ENCODE results near the gene F10.
"Not testable (repeated sequence)": the region's sequence is repeated elsewhere in the genome, so short reads cannot be mapped to it uniquely, and the experiment has no call there.

F10 gene

DNA sequence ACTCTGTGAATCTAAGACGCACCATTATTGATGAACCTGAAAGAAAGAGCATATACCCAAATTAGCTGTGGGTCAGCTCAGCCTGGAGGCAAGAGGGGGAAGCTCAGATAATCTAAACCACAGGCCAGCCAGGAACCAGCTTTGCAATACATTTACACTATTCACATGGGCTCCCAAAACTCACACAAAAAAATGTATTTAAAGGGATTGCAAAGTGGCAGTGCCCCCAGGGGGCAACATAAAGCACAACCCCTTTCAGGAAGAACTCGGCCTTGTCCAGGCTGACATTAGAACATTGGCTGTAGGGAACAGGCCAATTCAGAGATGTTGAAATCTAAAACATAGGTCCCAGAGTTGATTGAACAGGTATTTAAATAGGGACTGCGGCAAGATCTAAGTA lies 32.6 kb downstream of the F10 start:
- no peak for DNase-seq

DNA sequence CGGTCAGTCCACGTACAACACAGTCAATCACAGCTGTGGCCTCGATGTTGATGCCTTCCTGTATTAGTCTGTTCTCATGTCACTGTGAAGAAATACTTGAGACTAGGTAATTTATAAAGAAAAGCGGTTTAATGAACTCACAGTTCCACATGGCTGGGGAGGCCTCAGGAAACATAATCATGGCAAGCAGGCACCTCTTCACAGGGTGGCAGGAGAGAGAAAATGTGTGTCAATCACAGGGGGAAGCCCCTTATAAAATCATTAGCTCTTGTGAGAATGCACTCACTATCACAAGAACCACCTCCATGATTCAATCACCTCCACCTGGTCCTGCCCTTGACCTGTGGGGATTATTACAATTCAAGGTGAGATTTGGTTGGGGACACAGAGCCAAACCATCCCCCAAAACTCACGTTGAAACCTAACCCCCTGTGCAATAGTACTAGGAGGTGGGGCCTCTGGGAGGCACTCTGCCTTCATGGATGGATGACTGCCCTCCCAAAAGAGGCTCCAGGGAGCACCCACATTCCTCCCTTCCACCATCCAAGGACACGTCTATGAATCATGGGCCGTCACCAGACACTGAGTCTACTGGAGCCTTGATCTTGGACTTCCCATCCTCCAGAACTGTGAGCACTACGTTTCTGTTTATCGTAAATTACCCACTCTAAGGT lies 33.5 kb downstream of the F10 start:
- DNase-seq, result no peak

DNA sequence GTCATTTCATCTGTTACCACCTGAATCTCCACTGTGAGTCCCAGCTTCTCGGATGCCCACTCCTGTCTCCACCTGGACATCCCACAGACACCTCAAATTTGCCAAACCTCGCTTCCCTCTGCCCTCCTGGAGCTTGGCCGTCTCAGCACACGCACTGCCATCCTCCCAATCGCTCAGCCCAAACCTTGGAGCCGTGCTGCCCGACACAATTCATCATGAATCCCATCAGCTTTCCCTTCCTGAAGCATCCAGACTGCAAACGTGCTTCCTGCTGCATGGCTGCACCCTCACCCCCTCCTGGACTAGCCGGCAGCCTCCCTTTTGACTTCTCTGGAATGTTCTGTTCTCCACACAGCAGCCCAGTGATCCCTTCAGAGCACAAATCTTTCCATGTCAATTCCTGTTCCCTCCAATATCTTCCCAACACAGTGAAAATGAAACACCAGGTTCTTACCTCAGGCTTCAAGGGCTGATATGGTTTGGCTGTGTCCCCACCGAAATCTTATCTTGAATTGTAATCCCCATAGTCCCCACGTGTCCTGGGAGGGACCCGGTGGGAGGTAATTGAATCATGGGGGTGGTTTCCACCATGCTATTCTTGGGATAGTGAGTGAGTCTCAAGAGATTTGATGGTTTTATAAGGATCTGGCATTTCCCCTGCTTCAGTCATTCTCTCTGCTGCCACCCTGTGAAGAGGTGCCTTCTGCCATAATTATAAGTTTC lies 34.8 kb downstream of the F10 start:
- DNase-seq, result no peak

DNA sequence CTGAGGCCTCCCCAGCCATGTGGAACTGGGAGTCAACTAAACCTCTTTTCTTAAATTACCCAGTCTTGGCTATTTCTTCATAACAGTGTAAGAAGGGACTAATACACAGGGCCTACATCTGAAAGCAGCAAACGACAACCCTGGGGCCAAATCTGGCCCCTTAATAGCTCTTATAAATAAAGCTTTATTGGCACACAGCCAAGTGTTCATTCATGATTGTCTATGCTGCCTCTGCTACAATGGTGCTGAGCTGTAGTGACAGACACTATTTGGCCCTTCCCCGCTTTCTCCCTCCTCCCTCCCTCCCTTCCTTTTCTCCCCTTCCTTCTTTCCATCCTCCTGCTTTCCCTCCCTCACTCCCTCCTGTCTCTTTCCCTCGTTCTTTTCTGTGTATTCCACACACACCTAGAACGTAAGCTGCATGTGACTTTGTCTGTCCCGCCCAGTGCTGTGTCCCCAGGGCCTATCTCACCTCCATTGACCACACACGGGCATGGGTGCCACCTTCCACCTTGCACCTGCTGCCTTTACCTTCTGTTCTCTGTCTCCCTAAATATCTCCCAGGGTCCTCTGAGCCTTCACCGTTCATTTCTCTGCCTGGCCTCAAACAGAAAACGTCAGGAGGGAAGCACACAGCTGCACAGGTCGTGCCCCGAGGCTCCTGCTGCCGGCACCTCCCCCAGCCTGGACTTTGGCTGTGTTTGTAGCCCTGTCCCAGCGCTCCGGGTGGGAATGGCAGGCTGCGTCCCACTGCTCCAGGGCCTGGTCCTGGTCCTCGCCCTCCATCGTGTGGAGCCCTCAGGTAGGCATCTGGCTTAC lies 35.5 kb downstream of the F10 start, which contains the start of gene PROZ:
TSS of gene PROZ (plus strand) at position 720 of the 819 bp plus-strand sequence. CDS start at position 733, 13 bp downstream.
- DNase-seq, result no peak

DNA sequence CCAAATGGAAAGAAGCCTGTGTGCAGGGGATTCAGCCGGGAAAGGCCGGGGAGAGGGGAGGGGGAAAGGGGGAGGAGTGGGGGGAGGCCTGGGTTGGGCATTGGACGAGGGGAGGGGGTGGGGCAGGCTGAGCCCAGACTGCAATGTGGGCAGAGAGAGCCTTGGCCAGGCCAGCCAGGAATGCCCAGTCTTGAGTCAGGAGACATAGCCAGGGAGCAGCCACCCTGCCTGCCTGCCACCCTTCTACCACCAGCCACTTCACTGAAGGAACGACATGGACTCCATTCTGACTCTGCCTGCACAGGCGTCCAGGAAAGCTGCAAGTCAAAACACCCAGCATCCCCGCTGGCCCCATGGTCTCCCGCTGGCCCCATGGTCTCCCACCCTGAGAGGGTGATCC lies 36.3 kb downstream of the F10 start:
- DNase-seq, result no peak

DNA sequence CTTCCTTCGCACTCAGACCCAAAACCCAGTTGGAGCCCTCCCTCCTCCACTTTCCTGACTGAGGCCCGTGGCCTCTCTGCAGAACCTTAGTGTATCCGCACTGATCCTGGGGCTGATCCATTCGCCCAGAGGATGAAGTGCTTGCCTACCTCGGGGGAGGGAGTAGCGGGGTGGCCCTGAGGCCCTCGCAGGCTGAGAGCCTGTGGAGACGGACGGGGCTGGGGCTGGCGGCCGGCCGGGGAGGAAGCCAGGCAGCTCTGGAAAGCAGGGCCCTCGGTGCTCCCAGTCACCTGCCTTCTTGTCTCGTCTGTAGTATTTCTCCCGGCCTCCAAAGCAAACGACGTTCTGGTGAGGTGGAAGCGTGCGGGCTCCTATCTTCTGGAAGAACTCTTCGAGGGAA lies 37.1 kb downstream of the F10 start:
- DNase-seq, result no peak

DNA sequence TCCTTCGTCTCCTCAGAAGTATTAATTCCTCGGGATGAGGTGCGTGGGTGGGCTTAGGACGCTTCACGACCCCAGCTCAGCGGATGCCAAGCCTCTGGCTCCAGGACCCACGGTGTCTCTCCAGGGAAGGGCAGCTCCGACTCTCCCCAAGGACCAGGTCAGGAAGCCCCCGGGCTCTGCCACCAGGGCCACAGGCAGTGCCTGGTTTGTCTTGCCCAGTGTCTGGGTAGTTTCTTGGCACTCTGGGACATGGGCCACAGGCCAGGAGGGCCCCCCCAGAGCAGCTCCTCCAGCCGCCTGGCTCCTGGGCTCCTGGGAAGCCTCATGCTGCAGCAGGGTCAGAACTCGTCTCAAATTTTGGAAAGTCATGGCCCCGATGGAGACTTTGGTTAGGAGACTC lies 38.4 kb downstream of the F10 start:
- no peak for DNase-seq

DNA sequence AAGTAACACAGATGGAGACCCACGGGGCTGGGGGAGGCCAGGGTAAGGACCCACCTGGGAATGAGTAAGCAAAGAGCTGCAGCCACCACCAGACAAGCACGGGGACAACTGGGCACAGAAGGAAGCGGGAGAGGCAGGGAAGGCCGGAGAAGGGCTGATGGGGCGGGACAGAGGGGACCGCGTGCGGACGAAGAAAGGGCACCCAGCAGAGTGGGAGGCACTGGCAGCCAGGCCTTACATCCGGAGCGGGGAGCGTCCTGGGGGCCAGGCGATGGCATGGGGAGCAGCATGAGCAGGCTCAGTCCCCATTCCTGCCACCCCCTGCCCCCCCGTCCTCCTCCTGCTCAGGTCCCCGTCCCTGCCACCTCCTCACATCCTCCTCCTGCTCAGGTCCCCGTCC lies 38.8 kb downstream of the F10 start:
- no peak for DNase-seq

DNA sequence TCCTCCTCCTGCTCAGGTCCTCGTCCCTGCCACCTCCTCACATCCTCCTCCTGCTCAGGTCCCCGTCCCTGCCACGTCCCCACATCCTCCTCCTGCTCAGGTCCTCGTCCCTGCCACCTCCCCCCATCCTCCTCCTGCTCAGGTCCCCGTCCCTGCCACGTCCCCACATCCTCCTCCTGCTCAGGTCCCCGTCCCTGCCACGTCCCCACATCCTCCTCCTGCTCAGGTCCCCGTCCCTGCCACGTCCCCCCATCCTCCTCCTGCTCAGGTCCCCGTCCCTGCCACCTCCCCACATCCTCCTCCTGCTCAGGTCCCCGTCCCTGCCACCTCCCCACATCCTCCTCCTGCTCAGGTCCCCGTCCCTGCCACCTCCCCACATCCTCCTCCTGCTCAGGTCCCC lies 39.4 kb downstream of the F10 start:
- not testable (repeated sequence) for DNase-seq

DNA sequence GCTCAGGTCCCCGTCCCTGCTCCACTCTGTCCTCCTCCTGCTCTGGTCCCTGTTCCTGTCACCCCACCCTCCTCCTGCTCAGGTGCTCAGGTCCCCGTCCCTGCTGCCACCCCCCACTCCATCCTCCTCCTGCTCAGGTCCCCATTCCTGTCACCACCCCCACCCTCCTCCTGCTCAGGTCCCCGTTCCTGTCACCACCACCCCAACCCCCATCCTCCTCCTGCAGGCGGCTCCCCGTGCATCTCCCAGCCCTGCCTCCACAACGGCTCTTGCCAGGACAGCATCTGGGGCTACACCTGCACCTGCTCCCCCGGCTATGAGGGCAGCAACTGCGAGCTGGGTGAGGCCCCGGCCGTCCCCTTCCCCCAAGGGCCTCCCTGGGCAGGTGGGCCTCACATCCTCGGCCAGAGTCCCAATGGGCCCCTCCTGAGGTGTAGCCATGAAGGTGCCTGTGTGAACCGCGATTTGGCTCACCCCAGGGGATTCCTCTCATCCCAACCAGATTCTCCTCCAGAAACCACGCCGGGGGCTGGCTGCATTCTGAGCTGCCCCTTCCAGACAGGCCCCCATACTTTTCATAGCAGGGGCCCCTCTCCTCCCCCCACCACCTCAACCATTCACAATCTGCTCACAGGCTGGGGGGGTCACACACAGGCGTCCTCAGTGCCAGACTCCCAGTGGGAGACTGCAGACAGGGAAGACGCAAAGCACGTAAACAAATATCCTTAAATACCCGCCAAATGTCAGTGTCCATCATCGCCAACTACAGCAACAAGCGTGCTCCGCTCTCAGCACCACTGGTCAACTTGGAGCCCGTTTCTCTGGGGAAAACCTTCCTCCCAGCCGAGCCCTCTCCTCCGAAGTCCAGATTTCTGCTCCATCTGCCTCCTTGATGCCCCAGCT lies 40.4 kb downstream of the F10 start:
- peak; percentile 11 for DNase-seq

DNA sequence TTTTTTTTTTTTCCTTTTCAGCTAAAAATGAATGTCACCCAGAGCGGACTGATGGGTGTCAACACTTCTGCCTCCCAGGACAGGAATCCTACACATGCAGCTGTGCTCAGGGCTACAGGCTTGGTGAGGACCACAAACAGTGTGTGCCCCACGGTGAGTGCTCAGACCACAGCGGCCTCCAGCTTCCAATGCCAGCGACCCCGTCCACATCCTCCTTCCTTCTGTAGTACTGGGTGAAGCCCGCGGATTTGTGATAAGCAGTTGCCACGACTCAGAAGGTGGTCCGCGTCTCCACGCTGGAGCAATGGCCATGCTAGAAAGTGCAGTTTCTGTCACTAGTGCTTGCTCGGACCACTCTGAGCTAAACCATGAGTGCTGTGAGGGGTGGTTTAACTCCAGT lies 41.9 kb downstream of the F10 start:
- DNase-seq, result no peak

DNA sequence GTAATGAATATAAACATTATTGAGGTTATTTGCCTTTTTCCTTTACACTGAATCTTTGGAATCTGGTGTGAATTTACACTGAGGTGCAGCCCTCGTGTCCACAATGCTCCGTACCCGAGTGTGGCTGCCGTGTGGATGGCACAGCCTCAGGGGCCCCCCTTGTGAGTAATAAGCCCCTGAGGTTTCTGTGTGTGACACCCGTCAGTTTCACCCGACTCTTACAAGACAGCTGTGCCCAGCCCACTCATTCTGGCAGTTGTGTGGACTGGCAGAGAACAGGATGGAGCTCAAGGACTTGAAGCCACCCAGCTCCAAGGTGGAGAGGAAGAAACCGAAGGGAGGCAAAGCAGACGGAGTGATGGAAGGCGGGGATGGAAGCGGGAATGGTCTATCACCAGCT lies 43.7 kb downstream of the F10 start:
- DNase-seq, result no peak

DNA sequence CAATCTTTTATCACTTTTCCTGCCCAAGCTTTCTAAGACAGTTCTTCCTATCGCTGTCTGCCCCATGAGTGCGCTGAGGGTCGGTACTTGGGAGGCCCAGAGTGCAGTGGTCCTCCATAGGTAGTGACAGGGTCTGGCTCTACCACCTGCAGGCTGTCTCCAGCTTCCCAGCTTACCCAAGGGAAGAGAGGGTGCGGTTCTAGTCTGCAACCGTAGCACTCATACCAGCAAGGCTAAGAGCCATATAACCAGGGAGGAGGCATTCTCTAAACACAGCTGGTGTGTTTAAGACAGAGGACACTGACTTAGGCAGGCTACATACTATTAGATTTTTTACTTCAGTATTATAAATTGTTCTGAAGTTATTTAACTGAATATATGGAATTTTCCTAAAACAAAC lies 44.1 kb downstream of the F10 start:
- no peak for DNase-seq

DNA sequence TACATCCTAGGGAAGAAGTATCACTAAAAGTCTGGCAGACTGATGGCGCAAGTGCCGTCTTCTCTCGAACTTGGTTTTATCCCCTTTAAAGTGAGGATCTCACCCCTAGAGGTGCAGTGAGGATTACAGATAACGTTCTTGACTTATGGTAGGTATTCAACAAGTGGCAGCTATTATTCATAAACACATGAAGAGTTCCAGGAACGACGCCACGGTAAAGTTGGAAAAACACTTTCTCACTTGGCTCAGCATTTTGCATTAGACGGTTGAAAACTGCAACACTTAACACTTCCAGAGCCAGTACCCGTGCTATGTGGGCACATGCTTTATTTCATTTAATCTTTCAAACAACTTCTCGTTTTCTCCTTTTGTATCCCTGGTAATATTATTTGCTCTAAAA lies 44.6 kb downstream of the F10 start:
- DNase-seq, result no peak

DNA sequence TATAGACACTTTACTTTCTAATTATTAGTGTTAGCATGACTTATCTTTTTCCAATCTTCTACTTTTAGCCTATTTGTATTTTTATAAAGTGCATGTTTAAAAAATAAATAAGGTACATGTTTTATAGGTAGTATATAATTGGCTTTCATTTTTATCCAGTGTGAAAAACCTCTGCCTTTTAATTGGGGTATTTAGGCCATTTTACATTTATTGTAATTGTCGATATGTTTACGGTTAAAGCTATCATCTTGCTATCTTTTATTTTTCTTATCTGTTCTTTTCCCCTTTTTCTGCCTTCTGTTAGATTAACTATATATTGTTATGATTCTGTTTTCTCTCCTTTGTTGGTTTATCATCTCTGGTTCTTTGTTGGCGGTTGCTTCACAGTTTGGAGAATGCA lies 45.0 kb downstream of the F10 start:
- DNase-seq, result no peak

DNA sequence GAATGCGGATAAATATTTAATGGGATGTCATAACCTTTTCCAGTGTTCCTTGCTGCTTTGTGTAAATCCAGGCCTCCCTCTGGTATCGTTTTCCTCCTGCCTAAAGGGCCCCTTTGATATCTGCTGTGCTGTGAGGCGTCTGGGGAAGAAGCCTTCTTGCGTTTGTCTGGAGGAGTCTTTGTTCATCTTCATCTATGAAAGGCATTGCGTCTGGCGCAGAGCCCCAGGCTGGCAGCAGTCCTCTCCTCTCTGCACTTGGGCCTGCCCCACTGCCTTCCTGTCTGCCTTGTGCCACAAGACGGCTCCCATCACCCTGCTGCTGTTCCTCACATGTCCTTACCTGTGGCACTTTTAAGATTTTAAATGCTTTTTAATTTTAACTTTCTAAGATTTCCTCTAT lies 45.6 kb downstream of the F10 start:
- no peak for DNase-seq

DNA sequence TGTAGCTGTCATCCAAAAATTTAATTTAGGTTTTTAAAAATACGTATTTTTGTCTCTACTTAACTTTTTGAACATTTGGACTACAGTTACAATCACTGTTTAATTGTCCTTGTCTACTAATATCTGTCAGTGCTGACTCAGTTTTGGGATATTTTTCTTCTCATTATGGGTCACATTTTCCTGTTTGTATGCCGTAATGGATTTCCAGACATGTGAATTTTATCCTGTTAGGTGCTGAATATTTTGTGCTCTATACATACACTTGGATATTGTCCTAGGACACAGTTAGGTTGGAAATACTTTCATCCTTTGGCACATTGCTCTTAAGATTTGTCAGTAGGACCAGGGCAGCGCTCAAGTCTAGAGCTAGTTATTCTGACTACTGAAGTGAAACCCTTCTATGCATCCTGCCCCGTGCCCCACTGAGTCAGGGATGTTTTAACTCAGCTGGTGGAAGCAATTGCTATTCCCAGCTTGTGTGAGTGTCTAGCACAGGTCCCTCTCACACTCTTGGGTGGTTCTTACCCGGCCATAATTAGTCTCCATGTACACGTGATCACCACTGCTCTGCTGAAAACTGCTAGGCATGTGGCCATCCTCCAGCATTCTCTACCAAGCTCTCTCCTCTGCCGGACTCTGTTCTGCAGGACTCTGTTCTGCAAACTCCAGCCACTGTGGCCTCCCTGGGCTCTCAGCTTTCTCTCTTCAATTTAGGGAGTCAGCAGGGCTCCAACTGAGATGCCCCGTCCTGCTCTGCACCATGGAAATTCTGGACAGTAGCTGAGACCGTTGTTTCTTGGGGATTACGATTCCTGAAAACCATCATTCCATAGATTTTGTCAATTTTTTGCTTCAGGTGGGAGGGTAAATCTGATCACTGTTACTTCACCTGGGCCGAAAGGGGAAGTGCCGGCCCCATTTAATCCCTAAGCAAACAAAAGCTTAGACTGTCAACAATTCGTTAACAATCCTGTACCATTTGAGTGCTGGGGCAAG lies 47.0 kb downstream of the F10 start:
- DNase-seq, result no peak

DNA sequence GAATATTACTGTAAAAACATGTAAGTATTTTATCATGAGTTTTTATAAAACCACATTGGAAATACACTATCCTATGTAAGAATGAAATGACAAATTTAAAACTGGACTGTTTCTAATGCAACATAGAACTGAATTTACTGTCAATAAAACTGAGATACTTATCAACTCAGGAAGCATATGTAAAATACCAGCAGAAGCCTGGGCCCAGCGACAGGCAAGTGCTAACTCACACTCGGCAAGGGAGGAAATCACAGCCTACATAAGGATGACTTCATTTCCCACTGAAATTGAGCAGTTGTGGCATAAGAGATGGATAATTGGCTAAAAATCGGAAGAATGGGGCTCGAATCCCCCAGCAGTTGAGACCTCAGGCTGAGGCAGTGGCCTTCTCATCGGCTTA lies 47.9 kb downstream of the F10 start:
- DNase-seq, result no peak

DNA sequence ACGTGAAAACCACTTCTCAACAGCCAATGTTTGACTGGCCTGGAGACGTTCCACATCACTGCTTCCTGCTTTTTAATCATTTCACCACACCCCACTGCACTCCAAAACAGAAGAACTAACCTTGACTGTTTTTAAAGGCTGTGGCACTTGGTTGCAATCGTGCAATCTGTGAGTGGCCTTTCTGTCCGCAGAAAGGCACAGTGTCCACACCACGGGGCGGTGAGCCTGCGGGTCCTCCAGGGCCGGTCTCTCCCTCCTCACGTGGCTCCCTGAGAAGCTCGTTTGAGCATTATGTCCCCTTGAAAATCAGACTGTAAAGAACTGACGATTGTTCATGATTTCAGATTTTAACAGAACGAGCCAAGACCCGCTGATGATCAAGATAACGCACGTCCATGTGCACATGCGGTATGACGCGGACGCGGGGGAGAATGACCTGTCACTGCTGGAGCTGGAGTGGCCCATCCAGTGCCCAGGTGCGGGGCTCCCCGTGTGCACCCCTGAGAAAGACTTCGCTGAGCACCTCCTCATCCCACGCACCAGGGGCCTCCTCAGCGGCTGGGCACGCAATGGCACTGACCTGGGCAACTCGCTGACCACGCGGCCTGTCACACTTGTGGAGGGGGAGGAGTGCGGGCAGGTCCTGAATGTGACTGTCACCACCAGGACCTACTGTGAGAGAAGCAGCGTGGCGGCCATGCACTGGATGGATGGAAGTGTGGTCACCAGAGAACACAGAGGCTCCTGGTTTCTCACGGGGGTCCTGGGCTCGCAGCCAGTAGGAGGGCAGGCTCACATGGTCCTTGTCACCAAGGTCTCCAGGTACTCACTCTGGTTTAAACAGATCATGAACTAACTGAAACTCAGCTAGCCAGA lies 48.9 kb downstream of the F10 start:
- no peak for DNase-seq

DNA sequence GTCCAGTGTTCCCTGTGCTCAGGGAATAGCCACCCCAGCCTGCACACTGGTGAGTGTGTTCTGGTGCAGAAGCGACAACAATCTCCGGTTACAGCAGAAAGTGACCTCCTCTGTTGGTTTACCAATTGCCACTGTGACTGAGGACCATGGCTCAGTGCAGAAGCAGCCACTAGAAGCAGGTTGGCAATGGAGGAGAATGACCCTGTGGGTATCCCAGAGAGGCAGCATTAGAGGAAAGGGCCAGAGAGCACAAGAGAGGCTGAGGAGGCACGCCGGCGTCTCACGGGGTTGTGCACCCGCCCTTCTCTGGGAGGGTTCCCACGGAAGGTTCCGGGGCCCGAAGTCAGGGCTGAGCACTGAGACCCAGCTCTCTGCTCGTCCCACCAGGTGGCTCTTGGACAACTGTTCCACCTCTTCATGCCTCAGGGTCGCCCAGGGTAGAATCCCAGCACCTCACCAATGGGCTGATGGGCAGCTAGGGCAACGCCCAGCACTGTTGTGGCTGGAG lies 49.9 kb downstream of the F10 start:
- no peak for DNase-seq

Data from NCI-H1092 (cell line).